Fibroblast of pulmonary artery (primary cell): Measurements from ENCODE around the gene PIP5K1B.
"Not testable (repeated sequence)": the region's sequence is repeated elsewhere in the genome, so short reads cannot be mapped to it uniquely, and the experiment has no call there.

ENCODE experiments used
- DNase-seq: peaks from one replicate; pipeline ENCODE4 v3.0.0-alpha.2; 2010; ENCODE audit warnings: low read depth
- H3K4me3 ChIP-seq: replicated peaks from 2 replicates; pipeline ENCODE4 v1.5.1; 2011; ENCODE audit warnings: low read depth, mild to moderate bottlenecking, control low read depth, low read length, moderate library complexity
- TF ChIP-seq, protein P1 (sequence below): IDR thresholded peaks from 2 replicates; pipeline ENCODE4 v1.5.1; 2011; ENCODE audit warnings: mild to moderate bottlenecking, control low read depth, low read length, inconsistent platforms; ENCODE audit errors: missing control alignments

The PIP5K1B gene

DNA sequence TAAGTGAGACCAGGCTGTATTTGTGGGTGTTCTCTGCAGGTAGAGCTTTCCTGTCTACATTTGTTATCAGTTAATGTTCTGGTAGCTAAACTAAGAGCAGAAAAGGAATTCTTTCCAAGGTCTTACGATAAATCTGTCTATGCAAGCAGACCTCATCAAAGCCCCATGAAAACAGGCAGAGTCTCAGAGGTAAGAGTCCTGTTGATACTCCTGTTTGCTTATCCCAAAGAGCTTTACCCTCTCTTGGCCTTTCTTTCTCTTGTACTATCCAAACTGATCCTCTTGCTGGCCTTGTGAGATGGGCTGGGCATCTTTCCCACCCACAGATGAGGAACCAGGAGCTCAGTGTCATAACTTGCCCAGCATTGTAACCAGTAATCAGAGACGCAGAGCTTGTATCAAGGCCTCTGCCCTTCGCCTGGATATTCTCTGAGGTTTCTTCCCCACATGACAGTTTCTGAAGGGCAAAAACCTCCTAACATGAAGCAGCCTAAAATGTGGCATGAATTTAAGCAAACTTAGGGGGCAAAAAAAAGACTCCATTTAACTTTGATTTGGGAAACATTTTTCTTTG is 275.4 kb downstream of the PIP5K1B start:
- TF ChIP-seq, protein P1, sequence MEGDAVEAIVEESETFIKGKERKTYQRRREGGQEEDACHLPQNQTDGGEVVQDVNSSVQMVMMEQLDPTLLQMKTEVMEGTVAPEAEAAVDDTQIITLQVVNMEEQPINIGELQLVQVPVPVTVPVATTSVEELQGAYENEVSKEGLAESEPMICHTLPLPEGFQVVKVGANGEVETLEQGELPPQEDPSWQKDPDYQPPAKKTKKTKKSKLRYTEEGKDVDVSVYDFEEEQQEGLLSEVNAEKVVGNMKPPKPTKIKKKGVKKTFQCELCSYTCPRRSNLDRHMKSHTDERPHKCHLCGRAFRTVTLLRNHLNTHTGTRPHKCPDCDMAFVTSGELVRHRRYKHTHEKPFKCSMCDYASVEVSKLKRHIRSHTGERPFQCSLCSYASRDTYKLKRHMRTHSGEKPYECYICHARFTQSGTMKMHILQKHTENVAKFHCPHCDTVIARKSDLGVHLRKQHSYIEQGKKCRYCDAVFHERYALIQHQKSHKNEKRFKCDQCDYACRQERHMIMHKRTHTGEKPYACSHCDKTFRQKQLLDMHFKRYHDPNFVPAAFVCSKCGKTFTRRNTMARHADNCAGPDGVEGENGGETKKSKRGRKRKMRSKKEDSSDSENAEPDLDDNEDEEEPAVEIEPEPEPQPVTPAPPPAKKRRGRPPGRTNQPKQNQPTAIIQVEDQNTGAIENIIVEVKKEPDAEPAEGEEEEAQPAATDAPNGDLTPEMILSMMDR: no peak
- DNase-seq: no peak
- no peak overlapping the region for H3K4me3 ChIP-seq

DNA sequence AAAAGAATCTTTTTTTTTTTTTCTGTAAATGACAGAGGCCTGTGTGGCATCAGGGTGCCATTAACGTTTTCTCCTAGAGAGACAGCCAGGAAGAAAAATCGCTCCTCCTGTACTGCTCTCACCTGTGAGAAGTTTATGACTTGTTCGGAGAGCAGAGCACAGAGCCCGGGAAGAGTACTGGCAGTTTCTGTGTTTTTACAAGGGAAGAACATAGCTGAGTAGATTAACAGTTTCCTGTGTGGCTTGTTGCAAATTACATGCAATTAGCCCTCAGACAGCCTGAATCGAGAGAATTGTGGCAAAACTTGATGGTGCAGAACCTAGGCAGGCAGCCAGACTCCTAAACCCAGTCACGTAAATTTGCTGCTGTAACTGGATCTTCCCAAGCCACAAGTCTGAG is 276.7 kb downstream of the PIP5K1B start:
- TF ChIP-seq, protein P1: no peak
- DNase-seq: no peak
- no peak overlapping the region for H3K4me3 ChIP-seq

DNA sequence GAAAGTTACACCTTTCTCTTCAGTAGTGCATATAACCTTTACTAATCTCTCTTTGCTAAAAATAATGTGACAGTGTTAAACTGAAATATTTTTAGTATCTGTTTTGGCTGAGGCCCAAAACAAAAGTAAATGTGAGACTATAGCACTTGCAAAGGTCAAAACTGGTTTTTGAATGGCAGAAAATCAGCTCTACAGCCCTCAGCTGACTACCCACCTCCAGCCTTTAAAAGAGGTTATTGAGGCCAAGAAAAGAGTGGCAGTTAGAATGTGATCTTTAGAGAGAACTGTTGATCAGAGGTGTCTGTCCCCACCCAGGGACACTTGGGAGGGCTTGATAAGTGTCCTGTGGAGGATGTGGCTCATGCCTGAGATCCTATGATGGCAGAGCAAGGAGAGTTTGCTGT is 278.0 kb downstream of the PIP5K1B start:
- TF ChIP-seq, protein P1: no peak
- no peak overlapping the region for H3K4me3 ChIP-seq
- no peak for DNase-seq

DNA sequence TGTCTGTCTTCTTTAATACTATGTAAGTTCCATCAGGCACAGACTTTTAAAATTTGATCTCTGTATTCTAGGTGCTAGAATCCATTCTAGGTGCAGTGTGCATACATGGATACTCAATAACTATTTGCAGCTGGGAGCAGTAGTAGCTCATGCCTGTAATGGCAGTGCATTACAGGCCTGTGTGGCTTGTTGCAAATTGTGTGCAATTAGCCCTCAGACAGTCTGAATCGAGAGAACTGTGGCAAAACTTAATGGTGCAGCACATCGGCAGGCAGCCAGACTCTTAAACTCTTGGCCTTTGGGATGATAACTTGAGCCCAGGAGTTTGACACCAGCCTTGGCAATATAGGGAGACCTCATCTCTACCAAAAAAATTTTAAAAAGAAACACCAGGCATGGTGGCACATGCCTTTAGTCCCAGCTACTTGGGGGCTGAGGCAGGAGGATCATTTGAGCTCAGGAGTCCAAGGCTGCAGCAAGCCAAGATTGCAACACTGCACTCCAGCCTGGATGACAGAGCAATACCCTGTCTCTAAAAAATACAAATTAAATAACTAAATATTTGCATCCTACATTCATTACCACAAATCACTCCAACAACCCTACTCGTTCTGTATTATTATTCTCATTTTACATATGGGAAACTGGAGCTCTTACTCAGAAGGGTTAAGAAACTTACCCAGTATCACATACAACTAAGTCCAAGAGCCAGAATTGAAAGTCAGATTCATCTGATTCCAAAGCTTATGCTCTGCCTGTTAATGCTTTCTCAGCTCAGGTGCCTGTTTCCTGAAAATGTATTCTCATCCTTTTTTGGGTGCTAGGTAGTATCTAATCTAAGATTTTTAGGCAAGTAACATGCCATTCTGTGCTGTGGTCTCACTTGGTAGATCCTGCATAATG is 278.7 kb downstream of the PIP5K1B start:
- H3K4me3 ChIP-seq: no peak overlapping the region
- no peak for DNase-seq
- TF ChIP-seq, protein P1: no peak

DNA sequence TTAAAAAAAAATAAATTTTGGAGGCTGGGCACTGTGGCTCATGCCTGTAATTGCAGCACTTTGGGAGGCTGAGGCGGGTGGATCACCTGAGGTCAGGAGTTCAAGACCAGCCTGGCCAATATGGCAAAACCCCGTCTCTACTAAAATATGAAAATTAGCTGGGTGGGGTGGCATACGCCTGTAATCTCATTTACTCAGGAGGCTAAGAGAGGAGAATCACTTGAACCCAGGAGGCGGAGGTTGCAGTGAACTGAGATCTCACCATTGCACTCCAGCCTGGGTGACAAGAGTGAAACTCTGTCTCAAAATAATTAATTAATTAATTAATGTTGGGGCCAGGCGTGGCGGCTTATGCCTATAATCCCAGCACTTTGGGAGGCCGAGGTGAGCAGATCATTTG is 281.9 kb downstream of the PIP5K1B start:
- DNase-seq, H3K4me3 ChIP-seq: not testable (repeated sequence)

DNA sequence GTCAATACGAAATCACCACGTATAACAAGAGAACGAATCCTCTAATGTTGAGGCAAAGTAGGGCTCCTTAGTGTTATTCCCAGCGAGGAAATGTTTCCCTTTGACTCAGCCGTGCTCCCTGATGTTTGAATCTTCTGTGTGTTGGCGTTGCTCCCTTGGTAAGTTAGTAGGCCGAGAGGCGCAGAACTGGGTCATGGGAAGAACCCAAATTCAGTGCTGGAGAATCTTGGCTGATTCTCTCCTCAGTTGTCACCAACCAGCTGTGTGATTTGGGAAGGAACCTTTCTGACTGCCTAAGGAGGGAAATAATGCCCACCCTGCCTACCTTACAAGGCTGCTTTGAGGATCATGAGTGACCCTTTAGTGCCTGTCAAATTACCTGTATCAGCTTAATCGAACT is 286.4 kb downstream of the PIP5K1B start:
- DNase-seq: no peak
- no peak overlapping the region for H3K4me3 ChIP-seq
- TF ChIP-seq, protein P1: no peak

DNA sequence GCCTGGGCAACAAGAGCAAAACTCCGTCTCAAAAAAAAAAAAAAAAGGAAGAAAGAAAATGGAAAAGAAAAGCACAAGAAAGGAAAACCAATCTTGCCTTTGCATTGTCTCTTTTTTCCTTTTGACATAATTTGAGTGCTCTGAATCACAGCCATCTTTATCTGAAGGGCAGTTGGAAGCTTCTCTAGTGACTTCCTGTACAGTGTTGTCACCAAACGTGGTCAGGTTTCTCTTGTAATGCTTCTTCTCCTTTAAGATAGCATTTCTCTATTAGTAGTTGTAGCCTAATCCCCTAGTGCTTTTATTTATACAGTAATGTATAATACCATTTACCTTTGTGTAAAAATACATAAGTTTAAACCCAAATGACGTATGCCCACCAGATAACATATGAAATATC is 290.7 kb downstream of the PIP5K1B start:
- no peak overlapping the region for H3K4me3 ChIP-seq
- TF ChIP-seq, protein P1: no peak
- DNase-seq: no peak
